Measurements from ENCODE around the gene PHTF2.

Gene PHTF2

DNA sequence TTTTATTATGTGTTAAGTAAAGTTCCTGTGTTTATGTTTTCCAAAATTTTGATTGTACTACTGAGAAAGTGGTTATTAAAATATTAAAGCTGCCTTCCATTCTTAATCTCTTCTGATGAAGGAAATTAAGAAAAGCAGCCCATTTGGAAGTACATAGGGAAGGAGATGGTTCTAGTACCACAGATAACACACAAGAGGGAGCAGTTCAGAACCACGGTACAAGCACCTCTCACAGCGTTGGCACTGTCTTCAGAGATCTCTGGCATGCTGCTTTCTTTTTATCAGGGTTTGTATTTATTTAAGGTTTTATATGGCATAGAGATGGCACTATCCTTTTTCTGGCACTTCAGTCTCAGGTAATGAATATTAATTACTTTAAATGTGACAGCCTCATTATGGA is 111.6 kb downstream of the PHTF2 start:
- no peak for DNase-seq (ENCODE audit: low read depth in 1 of 2, low spot score in 1 of 2)
- no peak overlapping the region for H3K27ac ChIP-seq (replicated peaks)
- H3K27me3 ChIP-seq (ENCODE audit: insufficient read depth, poor library complexity, severe bottlenecking), result no peaks in the 10 kb centered on the region
- TF ChIP-seq SPI1 (IDR thresholded peaks at IDR 0.05; ENCODE audit: borderline replicate concordance, low read depth), result no peak
- no peak for TF ChIP-seq GABPA (IDR thresholded peaks at IDR 0.05; ENCODE audit: low read depth)
- no peak for TF ChIP-seq POLR2AphosphoS5 (IDR thresholded peaks at IDR 0.05; ENCODE audit: low read depth)
- TF ChIP-seq, protein P1, sequence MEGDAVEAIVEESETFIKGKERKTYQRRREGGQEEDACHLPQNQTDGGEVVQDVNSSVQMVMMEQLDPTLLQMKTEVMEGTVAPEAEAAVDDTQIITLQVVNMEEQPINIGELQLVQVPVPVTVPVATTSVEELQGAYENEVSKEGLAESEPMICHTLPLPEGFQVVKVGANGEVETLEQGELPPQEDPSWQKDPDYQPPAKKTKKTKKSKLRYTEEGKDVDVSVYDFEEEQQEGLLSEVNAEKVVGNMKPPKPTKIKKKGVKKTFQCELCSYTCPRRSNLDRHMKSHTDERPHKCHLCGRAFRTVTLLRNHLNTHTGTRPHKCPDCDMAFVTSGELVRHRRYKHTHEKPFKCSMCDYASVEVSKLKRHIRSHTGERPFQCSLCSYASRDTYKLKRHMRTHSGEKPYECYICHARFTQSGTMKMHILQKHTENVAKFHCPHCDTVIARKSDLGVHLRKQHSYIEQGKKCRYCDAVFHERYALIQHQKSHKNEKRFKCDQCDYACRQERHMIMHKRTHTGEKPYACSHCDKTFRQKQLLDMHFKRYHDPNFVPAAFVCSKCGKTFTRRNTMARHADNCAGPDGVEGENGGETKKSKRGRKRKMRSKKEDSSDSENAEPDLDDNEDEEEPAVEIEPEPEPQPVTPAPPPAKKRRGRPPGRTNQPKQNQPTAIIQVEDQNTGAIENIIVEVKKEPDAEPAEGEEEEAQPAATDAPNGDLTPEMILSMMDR (IDR thresholded peaks at IDR 0.05; ENCODE audit: insufficient read depth, low read length), result no peak
- TF ChIP-seq, protein P2, sequence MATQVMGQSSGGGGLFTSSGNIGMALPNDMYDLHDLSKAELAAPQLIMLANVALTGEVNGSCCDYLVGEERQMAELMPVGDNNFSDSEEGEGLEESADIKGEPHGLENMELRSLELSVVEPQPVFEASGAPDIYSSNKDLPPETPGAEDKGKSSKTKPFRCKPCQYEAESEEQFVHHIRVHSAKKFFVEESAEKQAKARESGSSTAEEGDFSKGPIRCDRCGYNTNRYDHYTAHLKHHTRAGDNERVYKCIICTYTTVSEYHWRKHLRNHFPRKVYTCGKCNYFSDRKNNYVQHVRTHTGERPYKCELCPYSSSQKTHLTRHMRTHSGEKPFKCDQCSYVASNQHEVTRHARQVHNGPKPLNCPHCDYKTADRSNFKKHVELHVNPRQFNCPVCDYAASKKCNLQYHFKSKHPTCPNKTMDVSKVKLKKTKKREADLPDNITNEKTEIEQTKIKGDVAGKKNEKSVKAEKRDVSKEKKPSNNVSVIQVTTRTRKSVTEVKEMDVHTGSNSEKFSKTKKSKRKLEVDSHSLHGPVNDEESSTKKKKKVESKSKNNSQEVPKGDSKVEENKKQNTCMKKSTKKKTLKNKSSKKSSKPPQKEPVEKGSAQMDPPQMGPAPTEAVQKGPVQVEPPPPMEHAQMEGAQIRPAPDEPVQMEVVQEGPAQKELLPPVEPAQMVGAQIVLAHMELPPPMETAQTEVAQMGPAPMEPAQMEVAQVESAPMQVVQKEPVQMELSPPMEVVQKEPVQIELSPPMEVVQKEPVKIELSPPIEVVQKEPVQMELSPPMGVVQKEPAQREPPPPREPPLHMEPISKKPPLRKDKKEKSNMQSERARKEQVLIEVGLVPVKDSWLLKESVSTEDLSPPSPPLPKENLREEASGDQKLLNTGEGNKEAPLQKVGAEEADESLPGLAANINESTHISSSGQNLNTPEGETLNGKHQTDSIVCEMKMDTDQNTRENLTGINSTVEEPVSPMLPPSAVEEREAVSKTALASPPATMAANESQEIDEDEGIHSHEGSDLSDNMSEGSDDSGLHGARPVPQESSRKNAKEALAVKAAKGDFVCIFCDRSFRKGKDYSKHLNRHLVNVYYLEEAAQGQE (IDR thresholded peaks at IDR 0.05; ENCODE audit: insufficient replicate concordance, low read depth), result no peak
- no peak overlapping the region for H3K4me3 ChIP-seq (replicated peaks; ENCODE audit: insufficient read depth, low read length)

DNA sequence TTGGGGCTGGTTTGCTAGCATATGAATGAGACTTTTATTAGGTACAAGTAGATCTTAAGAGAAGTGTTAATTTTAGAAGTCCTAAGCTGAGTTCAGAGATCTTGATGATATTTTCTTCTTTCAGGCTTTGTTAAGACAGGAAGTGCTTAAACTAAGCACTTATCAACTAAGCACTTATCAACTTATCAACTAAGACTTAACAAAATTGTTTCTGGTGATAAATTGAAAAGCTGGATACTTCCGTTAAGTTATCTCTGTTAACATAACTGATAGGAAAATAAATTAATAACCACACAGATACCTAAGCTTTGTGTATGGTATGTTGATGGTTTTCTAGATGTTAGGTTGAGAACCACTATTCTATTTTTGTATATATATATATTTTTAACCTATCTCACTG is 113.7 kb downstream of the PHTF2 start:
- no peak overlapping the region for H3K27ac ChIP-seq (replicated peaks)
- TF ChIP-seq GABPA (IDR thresholded peaks at IDR 0.05; ENCODE audit: low read depth) (no peak), SPI1 (IDR thresholded peaks at IDR 0.05; ENCODE audit: borderline replicate concordance, low read depth) (no peak), POLR2AphosphoS5 (IDR thresholded peaks at IDR 0.05; ENCODE audit: low read depth) (no peak)
- TF ChIP-seq, protein P2 (IDR thresholded peaks at IDR 0.05; ENCODE audit: insufficient replicate concordance, low read depth), result no peak
- TF ChIP-seq, protein P1 (IDR thresholded peaks at IDR 0.05; ENCODE audit: insufficient read depth, low read length), result no peak
- DNase-seq (ENCODE audit: low read depth in 1 of 2, low spot score in 1 of 2), result no peak
- H3K4me3 ChIP-seq (replicated peaks; ENCODE audit: insufficient read depth, low read length), result no peak overlapping the region
- H3K27me3 ChIP-seq (ENCODE audit: insufficient read depth, poor library complexity, severe bottlenecking), result no peaks in the 10 kb centered on the region

DNA sequence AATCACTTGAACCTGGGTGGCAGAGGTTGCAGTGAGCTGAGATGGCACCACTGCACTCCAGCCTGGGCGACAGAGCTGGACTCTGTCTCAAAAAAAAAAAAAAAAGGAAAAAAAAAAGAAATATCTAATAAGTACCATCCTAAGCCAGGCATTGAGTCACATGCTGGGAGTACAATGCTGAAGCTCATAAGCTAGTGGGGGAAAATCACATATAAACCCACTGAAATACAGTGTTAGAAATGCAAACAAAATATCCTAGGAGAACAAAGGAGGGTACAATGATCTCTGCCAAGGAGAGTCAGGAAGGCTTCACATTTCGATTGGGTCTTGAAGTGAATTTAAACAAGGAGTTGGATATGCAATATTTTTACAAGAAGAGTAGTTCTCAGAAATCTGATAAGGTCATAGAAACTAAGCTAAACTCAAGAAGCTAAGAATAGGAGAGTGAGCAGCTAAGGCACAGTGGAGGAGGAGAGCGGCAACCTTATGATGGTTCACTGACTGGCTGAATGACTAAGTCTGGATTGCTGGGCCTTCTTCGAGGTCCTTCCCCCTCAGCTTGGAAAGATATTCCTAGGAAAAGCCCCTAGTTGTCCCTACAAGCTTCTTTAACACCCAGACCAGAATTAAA is 115.5 kb downstream of the PHTF2 start:
- TF ChIP-seq POLR2AphosphoS5 (IDR thresholded peaks at IDR 0.05; ENCODE audit: low read depth) (no peak), SPI1 (IDR thresholded peaks at IDR 0.05; ENCODE audit: borderline replicate concordance, low read depth) (no peak), GABPA (IDR thresholded peaks at IDR 0.05; ENCODE audit: low read depth) (no peak)
- TF ChIP-seq, protein P2 (IDR thresholded peaks at IDR 0.05; ENCODE audit: insufficient replicate concordance, low read depth), result no peak
- TF ChIP-seq, protein P1 (IDR thresholded peaks at IDR 0.05; ENCODE audit: insufficient read depth, low read length), result no peak
- no peak for DNase-seq (ENCODE audit: low read depth in 1 of 2, low spot score in 1 of 2)
- H3K27me3 ChIP-seq (ENCODE audit: insufficient read depth, poor library complexity, severe bottlenecking), result no peaks in the 10 kb centered on the region
- H3K27ac ChIP-seq (replicated peaks), result no peak overlapping the region
- H3K4me3 ChIP-seq (replicated peaks; ENCODE audit: insufficient read depth, low read length), result no peak overlapping the region
